Stimulated activated CD8-positive, alpha-beta memory T cell treated with anti-CD3 and anti-CD28 coated beads, Interleukin-7, amount 100 ng/mL, for 48 hours (primary cell): Measurements from ENCODE around the gene CDADC1.

Source experiments
- DNase-seq, 2 donors: peaks; one replicate each; pipeline ENCODE4 v3.0.0-alpha.2; 2020; ENCODE audit warnings: low read depth in 1 of 2; ENCODE audit errors: extremely low read depth in 1 of 2

Gene CDADC1

GRCh38 chr13:49247643-49248621 is at the start of gene CDADC1:
CDADC1 (plus strand) TSS chr13:49247925; CDS start chr13:49248038, 113 bp downstream.
- peak; percentile 89 to 96 for DNase-seq

GRCh38 chr13:49206641-49207040 is 41.1 kb upstream of the CDADC1 start:
- no peak for DNase-seq

- no peak for DNase-seq
Measured at GRCh38 chr13:49208619-49209018, 39.1 kb upstream of the CDADC1 start.

- no peak for DNase-seq
Measured at GRCh38 chr13:49210114-49210513, 37.6 kb upstream of the CDADC1 start.

- DNase-seq: no peak
Measured at GRCh38 chr13:49210669-49211068, 37.1 kb upstream of the CDADC1 start.

- DNase-seq: no peak
Measured at GRCh38 chr13:49213539-49213938, 34.2 kb upstream of the CDADC1 start.

GRCh38 chr13:49213997-49214916 is 33.5 kb upstream of the CDADC1 start:
- DNase-seq: no peak

GRCh38 chr13:49214917-49215376 is 32.8 kb upstream of the CDADC1 start:
- peak in 1 of 2 donors; percentile 18 for DNase-seq

GRCh38 chr13:49216334-49216733 is 31.4 kb upstream of the CDADC1 start:
- DNase-seq: no peak

GRCh38 chr13:49217962-49218492 is 29.7 kb upstream of the CDADC1 start:
- DNase-seq: no peak

- no peak for DNase-seq
Measured at GRCh38 chr13:49218493-49219051, 29.2 kb upstream of the CDADC1 start.

GRCh38 chr13:49219647-49220035 is 28.1 kb upstream of the CDADC1 start:
- DNase-seq: no peak

GRCh38 chr13:49220036-49220855 is 27.5 kb upstream of the CDADC1 start, which contains the start of gene MLNR:
MLNR (plus strand) TSS chr13:49220338; CDS start chr13:49220338, 0 bp downstream.
- DNase-seq: no peak

- DNase-seq: no peak
Measured at GRCh38 chr13:49220856-49221589, 26.7 kb upstream of the CDADC1 start.

- DNase-seq: no peak
Measured at GRCh38 chr13:49221590-49221965, 26.1 kb upstream of the CDADC1 start.

- DNase-seq: no peak
Measured at GRCh38 chr13:49225223-49226042, 22.3 kb upstream of the CDADC1 start.

GRCh38 chr13:49226613-49227012 is 21.1 kb upstream of the CDADC1 start:
- no peak for DNase-seq

GRCh38 chr13:49234741-49235140 is 13.0 kb upstream of the CDADC1 start:
- DNase-seq: no peak
